NCI-H1436 (cell line): Measurements from ENCODE around the gene TMEM150B.

Source experiments
- DNase-seq: peaks from one replicate; lab custom pipeline; 2025; lab: John Stamatoyannopoulos, UW

The TMEM150B gene

DNA sequence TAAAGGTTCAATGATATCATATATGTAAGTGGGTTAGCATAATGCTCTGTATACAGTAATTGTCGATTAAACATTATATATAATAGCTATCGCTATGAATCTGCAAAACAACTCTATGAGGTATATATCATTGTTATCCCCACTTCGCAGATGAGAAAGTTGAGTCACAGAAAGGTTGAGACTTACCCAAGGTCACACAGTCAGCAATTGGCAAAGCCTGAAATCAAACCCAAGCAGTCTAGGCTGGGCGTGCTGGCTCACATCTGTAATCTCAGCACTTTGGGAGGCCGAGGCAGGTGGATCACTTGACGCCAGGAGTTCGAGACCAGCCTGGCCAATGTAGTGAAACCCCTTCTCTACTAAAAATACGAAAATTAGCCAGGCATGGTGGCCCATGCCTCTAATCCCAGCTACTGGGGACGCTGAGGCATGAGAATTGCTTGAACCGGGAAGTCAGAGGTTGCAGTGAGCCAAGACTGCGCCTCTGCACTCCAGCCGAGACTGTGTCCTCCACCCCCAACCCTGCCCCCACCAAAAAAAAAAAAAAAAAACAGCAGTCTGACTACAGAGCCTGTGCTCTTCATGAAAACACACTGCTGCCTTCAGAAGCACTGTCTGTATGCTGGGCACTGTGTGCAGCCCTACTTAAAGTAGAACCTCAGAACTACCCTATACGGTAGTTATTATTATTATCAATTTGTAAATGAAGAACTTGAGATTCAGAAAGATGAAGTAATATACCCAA, 46.6 kb downstream of the TMEM150B start:
- no peak for DNase-seq

- DNase-seq, result no peak
These were observed 47.6 kb downstream of the TMEM150B start for GRCh38 chr19:55277494-55277893.

- no peak for DNase-seq
These were observed 48.3 kb downstream of the TMEM150B start for GRCh38 chr19:55276720-55277430.

GRCh38 chr19:55275851-55276719, 49.1 kb downstream of the TMEM150B start:
- no peak for DNase-seq

DNA sequence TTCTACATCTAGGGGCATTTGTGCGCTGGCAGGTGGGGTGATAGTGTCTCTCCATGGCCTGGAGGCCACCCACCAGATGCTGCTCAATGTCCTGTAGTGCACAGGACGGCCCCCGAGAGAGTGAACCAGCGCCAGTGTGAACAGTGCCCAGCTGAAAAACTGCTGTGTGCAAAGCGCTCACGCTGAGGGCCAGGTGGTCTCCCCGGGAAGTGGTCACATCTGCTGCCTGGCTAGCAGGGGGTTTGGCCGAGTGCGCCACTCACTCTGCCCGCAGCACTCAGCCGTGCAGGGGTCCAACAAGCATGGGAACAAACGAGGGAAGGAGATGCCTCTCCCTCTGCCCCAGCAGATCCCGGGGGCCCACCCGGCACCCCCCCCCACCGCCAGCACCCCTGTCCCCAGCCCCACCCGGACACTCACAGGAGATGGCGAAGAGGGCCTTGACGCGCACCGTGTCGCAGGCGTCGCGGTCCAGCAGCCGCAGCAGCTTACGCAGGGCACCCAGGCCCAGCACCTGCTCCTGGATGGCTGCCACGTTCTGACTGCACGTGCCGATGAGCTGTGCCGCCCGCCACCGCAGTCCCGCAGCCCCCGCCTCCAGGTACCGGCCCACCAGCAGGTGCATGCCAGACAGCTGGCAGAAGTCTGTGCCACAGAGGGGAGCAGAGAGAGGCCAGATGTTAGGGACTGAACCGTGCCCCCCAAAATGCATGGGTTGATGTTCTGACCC, 51.0 kb downstream of the TMEM150B start:
- DNase-seq, result no peak

- no peak for DNase-seq
These were observed 53.0 kb downstream of the TMEM150B start for GRCh38 chr19:55272142-55272541.

DNA sequence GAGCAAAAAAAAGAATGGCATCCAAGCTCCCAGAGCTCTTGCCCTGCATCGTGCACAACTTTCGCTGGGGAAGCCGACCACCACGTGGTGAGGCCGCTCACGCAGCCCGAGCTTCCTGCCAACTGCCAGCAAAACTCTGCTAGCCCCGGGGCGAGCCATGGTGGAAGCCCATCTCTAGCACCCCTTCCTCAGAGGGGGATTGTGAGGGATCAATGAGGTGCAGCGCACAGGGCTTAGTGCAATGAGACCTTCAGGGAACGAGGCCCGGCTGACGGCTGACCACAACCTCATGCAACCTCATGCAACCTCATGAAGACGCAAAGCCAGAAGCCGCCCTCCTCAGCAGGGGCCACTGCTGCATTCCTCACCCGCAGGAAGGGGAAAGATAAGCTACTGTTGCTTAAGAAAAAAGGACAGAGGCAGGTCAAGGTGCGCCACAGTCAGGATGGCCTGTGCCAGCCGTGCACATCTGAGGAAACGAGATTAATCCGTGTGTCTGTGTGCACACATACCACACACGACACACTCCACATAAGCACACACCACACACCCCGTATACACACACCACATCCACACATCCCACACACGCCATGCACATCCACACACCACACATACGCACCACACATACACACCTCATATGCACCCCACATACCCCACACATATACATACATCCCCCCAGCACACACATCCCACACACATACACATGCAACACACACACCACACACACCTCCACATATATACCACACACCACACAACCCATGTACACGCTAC, 54.8 kb downstream of the TMEM150B start:
- no peak for DNase-seq

DNA sequence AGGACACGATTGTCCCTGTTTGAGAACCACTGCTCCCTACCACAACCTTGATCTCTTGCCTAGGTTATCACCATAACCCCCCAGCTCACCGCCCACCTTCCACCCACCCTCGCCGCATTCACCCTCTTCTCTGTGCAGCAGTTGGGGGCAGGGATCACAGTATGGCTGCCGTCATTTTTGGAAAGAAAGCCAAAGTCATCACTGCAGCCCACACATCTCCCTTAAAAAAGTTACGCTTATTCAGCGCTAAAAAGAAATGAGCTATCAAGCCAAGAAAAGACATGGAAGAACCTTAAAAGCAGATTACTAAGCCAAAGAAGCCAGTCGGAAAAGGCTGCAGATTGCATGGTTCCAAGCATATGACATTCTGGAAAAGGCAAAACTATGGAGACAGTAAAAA, 55.8 kb downstream of the TMEM150B start:
- no peak for DNase-seq

GRCh38 chr19:55266840-55267239, 58.3 kb downstream of the TMEM150B start:
- no peak for DNase-seq

DNA sequence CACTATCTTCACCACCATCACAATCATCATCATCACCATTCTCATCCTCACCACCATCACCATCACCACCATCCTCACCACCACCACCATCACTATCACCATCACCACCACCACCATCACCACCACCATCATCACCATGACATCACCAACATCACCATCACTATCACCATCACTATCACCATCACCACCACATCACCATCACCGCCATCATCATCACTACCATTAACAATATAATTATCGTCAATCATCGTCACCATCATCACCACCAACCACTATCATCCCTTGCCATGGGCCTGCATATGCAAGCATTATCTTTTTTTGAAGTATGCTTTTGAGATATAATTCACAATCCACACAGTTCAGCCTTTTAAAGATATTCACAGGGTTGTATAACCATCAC, 58.7 kb downstream of the TMEM150B start:
- no peak for DNase-seq

DNA sequence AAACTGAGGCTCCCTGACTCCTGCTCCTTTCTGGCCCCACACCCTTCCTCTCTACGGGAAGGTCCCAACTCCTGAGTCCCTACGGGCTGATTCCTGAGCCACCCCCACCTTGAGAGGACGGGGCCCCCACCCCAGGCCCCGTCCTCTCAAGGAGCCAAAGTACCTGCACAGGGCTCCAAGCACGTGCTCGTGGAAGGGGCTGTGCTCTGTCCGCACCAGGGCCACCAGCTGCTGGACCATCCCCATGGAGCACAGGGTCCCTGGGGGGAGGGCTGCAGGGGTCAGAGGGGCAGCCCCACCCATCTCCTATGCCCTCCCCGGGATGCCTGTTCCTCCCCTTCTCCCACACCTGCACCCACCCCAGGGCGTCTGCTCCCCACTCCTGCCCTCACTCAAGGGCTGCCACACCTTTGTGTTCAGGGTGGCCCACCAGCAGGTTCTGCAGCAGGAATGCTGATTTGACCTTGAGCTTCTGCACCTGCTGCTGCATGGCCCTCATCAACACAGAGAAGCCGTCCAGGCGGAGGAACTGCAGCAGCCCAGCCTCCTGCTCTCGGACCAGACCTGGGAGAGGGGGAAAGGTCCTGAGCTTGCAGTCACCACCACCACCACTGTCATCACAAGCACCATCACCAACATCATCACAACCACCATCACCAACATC, 59.3 kb downstream of the TMEM150B start:
- no peak for DNase-seq

DNA sequence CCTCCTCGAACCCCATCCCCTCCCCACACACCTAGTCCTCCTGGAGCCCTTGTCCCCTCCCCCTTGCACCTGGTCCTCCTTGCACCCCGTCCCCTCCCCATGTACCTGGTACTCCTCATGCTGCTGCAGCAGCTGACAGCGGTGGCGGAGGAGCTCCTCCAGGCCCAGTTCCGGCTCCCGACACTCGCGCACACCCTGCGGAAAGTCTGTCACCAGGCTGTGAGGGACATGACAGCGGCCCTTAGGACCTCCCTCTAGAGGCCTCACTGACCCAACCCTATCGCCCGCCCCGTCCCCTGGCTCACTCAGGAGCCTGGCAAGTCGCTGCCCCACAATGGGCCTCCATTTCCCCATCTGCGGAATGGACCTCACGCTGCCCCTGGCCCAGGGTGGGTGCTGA, 60.0 kb downstream of the TMEM150B start:
- no peak for DNase-seq

DNA sequence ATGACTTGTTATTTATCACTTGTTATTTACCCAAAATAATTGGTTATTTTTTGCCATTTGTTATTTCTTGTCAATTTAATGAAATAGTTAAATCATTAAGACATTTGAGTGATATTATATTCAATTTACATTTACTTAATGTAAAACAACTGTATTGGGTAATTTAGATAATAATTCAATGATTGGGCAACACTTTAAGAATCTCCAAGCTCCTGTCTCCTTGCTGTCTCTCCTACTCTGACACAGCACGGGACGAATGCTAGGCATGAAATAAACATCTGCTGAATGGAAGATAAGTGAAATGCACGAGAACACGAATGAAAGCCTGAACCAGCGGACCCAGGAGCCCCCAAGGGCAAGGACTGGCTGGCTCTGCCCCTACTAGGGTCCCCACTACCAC, 60.6 kb downstream of the TMEM150B start:
- no peak for DNase-seq
